Measurements from ENCODE around the gene BACH2.
A peak's percentile ranks its signal among the peaks of the same experiment; 100 is the strongest.

The BACH2 gene

DNA sequence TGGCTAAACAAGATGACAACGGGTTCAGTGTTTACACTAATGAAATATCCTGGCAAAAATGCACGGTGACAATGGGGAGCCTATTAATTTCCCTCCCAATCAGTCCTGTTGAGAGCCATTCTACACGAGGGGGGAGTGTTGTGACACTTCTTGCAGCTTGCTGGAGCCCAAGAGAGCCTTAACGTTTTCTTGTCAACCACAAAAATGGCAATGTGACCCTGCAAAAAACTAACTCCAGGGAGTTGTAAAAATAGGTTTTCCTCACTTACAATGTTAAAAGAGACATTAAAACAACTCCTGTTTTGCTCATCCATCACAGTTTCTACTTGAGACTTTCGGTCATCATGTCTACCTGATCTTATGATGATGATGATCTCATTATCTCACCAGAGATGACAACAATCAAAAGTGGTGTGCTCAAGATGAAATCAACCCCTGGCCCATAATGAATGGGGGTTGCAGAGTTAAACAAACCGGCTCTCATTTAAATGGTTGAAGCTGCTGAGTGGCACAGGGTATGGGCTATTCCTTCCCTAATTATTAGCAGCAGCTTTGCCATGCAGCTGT lies 344.5 kb downstream of the BACH2 start:
- DNase-seq (ENCODE audit: low spot score): no peak
- in situ Hi-C loops (cut with MboI; ENCODE audit: low pct_unique_long_range_greater_than_20kb, low sequenced_read_pairs, unreplicated experiment): no loop called here
- TF ChIP-seq, protein P1, sequence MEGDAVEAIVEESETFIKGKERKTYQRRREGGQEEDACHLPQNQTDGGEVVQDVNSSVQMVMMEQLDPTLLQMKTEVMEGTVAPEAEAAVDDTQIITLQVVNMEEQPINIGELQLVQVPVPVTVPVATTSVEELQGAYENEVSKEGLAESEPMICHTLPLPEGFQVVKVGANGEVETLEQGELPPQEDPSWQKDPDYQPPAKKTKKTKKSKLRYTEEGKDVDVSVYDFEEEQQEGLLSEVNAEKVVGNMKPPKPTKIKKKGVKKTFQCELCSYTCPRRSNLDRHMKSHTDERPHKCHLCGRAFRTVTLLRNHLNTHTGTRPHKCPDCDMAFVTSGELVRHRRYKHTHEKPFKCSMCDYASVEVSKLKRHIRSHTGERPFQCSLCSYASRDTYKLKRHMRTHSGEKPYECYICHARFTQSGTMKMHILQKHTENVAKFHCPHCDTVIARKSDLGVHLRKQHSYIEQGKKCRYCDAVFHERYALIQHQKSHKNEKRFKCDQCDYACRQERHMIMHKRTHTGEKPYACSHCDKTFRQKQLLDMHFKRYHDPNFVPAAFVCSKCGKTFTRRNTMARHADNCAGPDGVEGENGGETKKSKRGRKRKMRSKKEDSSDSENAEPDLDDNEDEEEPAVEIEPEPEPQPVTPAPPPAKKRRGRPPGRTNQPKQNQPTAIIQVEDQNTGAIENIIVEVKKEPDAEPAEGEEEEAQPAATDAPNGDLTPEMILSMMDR (IDR thresholded peaks at IDR 0.05; ENCODE audit: extremely low read depth, insufficient read depth, missing control alignments): no peak

- DNase-seq (ENCODE audit: low spot score): no peak
- TF ChIP-seq, protein P1 (IDR thresholded peaks at IDR 0.05; ENCODE audit: extremely low read depth, insufficient read depth, missing control alignments): no peak
- in situ Hi-C loops (cut with MboI; ENCODE audit: low pct_unique_long_range_greater_than_20kb, low sequenced_read_pairs, unreplicated experiment): no loop called here
Observed at GRCh38 chr6:89951574-89952104, 345.0 kb downstream of the BACH2 start.

- DNase-seq (ENCODE audit: low spot score): no peak
- in situ Hi-C loops (cut with MboI; ENCODE audit: low pct_unique_long_range_greater_than_20kb, low sequenced_read_pairs, unreplicated experiment): no loop called here
- TF ChIP-seq, protein P1 (IDR thresholded peaks at IDR 0.05; ENCODE audit: extremely low read depth, insufficient read depth, missing control alignments): no peak
Observed at GRCh38 chr6:89950879-89951391, 345.7 kb downstream of the BACH2 start.

GRCh38 chr6:89950446-89950845 lies 346.2 kb downstream of the BACH2 start:
- DNase-seq (ENCODE audit: low spot score): no peak

DNA sequence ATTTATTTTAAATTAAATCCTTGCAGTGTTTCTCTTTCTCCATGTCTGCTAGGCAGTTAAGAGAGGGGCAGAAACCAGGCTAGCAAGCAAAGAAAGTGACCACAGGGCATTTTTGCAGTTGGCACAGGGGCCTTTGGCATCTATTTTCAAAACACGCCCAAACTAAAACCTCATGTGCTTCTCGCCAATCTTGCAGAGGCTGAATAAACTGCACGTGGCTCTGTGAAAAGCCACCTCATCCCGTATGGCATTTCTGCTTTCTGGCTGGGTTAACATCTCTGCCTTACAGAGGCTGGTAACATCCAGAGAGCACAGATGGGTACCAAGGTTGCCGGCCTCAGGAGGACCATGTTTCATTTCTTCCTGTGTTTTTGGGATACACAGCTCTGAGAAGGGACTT lies 347.8 kb downstream of the BACH2 start:
- TF ChIP-seq, protein P1 (IDR thresholded peaks at IDR 0.05; ENCODE audit: extremely low read depth, insufficient read depth, missing control alignments): no peak
- no peak for DNase-seq (ENCODE audit: low spot score)
- in situ Hi-C loops (cut with MboI; ENCODE audit: low pct_unique_long_range_greater_than_20kb, low sequenced_read_pairs, unreplicated experiment): loop anchor here (10.0 kb wide), 1 partner anchor 526 kb away; no protein-coding TSS in a partner anchor

More at GRCh38 chr6:89950446-89950845, 346.2 kb downstream of the BACH2 start:
- in situ Hi-C loops (cut with MboI; ENCODE audit: low pct_unique_long_range_greater_than_20kb, low sequenced_read_pairs, unreplicated experiment): no loop called here
- TF ChIP-seq, protein P1 (IDR thresholded peaks at IDR 0.05; ENCODE audit: extremely low read depth, insufficient read depth, missing control alignments): no peak

DNA sequence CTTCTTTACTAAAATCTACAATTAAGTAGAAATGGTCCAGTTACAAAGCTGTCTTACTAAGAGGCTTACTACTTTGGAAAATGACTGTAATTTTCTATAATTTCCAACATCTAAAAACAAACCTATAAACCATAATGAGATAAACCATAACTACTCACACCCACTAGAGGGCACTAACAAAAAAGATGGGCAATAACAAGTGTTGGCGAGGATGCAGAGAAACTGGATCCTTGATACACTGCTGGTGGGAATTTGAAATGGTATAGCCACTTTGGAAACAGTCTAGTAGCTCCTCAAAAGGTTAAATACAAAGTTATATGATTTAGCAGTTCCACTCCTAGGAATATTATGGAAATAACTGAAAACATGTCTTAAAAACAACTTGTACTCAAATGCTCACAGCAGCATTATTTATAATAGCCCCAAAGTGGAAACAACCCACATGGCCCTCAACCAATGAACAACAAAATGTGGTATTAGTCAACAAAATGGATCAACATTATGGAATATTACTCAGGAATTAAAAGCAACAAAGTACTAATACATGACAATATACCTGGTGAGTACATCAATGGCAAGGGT lies 351.7 kb downstream of the BACH2 start:
- DNase-seq (ENCODE audit: low spot score): no peak

More for the DNA sequence above, 351.7 kb downstream of the BACH2 start:
- TF ChIP-seq, protein P1 (IDR thresholded peaks at IDR 0.05; ENCODE audit: extremely low read depth, insufficient read depth, missing control alignments): peak; percentile 49
- in situ Hi-C loops (cut with MboI; ENCODE audit: low pct_unique_long_range_greater_than_20kb, low sequenced_read_pairs, unreplicated experiment): loop anchor here (10.0 kb wide), 1 partner anchor 530 kb away; no protein-coding TSS in a partner anchor

All from GM13977 (cell line).